Measurements from ENCODE around the gene HDDC3.

Gene HDDC3

DNA sequence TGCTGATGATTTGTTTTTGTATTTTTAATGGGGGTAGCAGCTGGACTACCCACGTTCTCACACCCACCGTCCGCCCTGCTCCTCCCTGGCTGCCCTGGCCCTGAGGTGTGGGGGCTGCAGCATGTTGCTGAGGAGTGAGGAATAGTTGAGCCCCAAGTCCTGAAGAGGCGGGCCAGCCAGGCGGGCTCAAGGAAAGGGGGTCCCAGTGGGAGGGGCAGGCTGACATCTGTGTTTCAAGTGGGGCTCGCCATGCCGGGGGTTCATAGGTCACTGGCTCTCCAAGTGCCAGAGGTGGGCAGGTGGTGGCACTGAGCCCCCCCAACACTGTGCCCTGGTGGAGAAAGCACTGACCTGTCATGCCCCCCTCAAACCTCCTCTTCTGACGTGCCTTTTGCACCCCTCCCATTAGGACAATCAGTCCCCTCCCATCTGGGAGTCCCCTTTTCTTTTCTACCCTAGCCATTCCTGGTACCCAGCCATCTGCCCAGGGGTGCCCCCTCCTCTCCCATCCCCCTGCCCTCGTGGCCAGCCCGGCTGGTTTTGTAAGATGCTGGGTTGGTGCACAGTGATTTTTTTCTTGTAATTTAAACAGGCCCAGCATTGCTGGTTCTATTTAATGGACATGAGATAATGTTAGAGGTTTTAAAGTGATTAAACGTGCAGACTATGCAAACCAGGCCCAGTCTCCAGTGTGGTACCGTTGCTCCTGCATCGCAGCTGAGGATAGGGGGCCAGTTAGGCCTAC is 49.4 kb downstream of the HDDC3 start:
- H3K9me3 ChIP-seq: no peaks in the 10 kb centered on the region
- no peaks in the 10 kb centered on the region for H3K27me3 ChIP-seq (ENCODE audit: low read depth)
- no peak for DNase-seq (ENCODE audit: low spot score in 2 of 2)
- no peak overlapping the region for H3K4me3 ChIP-seq
- in situ Hi-C loops (cut with MboI; ENCODE audit: low sequenced_read_pairs): loop anchor here (10.0 to 25.0 kb wide), 2 partner anchors 396 to 558 kb away; no protein-coding TSS in a partner anchor
- H3K4me1 ChIP-seq: peaks cover 14% of the 10 kb centered on the region
- peaks cover 33% of the 10 kb centered on the region for H3K36me3 ChIP-seq (replicated peaks)

DNA sequence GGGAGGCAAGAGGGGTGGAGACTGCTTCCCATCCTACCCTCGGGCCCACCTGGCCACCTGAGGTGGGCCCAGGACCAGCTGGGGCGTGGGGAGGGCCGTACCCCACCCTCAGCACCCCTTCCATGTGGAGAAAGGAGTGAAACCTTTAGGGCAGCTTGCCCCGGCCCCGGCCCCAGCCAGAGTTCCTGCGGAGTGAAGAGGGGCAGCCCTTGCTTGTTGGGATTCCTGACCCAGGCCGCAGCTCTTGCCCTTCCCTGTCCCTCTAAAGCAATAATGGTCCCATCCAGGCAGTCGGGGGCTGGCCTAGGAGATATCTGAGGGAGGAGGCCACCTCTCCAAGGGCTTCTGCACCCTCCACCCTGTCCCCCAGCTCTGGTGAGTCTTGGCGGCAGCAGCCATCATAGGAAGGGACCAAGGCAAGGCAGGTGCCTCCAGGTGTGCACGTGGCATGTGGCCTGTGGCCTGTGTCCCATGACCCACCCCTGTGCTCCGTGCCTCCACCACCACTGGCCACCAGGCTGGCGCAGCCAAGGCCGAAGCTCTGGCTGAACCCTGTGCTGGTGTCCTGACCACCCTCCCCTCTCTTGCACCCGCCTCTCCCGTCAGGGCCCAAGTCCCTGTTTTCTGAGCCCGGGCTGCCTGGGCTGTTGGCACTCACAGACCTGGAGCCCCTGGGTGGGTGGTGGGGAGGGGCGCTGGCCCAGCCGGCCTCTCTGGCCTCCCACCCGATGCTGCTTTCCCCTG is 50.2 kb downstream of the HDDC3 start:
- Histone ChIP-seq H3K4me1 (peaks cover 14% of the 10 kb centered on the region), H3K9me3 (no peaks in the 10 kb centered on the region), H3K27me3 (ENCODE audit: low read depth) (no peaks in the 10 kb centered on the region), H3K4me3 (no peak overlapping the region), H3K36me3 (replicated peaks) (peaks cover 38% of the 10 kb centered on the region)
- in situ Hi-C loops (cut with MboI; ENCODE audit: low sequenced_read_pairs): loop anchor here (10.0 to 25.0 kb wide), 2 partner anchors 395 to 557 kb away; no protein-coding TSS in a partner anchor
- no peak for DNase-seq (ENCODE audit: low spot score in 2 of 2)

DNA sequence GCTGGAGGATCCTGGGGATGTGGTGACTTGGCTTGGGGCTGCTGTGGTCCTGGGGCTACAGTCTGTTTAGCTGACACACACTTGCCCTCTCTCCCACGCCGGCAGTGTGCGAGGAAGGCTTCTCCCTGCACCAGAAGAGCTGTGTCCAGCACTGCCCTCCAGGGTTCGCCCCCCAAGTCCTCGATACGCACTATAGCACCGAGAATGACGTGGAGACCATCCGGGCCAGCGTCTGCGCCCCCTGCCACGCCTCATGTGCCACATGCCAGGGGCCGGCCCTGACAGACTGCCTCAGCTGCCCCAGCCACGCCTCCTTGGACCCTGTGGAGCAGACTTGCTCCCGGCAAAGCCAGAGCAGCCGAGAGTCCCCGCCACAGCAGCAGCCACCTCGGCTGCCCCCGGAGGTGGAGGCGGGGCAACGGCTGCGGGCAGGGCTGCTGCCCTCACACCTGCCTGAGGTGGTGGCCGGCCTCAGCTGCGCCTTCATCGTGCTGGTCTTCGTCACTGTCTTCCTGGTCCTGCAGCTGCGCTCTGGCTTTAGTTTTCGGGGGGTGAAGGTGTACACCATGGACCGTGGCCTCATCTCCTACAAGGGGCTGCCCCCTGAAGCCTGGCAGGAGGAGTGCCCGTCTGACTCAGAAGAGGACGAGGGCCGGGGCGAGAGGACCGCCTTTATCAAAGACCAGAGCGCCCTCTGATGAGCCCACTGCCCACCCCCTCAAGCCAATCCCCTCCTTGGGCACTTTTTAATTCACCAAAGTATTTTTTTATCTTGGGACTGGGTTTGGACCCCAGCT is 51.0 kb downstream of the HDDC3 start:
- peaks cover 14% of the 10 kb centered on the region for H3K4me1 ChIP-seq
- peaks cover 45% of the 10 kb centered on the region for H3K36me3 ChIP-seq (replicated peaks)
- no peak for DNase-seq (ENCODE audit: low spot score in 2 of 2)
- H3K9me3 ChIP-seq: no peaks in the 10 kb centered on the region
- in situ Hi-C loops (cut with MboI; ENCODE audit: low sequenced_read_pairs): loop anchor here (10.0 to 25.0 kb wide), 2 partner anchors 394 to 557 kb away; no protein-coding TSS in a partner anchor
- H3K4me3 ChIP-seq: no peak overlapping the region
- no peaks in the 10 kb centered on the region for H3K27me3 ChIP-seq (ENCODE audit: low read depth)

DNA sequence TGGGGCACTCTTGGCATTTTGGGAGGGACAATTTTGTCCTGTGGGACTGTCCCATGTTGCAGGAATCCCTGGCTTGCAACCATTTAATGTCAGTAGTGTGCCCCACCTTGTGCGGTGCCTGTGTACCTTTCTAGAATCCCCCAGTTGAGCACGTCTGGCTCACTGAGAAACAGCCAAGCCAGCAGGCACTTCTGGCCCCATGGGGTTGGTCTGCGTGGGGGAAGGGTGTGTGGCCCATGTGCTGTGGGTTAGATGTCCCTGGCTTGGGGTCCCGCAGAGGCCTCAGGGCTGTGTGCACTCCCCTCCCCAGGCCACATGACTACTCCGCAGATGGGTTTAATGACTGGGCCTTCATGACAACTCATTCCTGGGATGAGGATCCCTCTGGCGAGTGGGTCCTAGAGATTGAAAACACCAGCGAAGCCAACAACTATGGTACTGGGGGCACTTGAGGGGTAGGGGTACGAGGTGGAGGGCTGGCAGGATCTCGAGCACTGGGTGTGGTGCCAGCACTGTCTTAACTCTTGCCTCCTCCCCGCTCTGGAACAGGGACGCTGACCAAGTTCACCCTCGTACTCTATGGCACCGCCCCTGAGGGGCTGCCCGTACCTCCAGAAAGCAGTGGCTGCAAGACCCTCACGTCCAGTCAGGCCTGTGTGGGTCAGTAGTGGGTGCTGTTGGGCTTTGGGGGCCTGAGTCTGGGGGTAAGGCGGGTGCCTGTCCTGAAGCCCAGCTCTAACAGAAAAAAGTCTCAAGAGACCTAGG is 51.8 kb downstream of the HDDC3 start:
- Histone ChIP-seq H3K27me3 (ENCODE audit: low read depth) (no peaks in the 10 kb centered on the region), H3K9me3 (no peaks in the 10 kb centered on the region), H3K4me3 (no peak overlapping the region), H3K4me1 (peaks cover 14% of the 10 kb centered on the region), H3K36me3 (replicated peaks) (peaks cover 46% of the 10 kb centered on the region)
- DNase-seq (ENCODE audit: low spot score in 2 of 2): no peak
- in situ Hi-C loops (cut with MboI; ENCODE audit: low sequenced_read_pairs): loop anchor here (10.0 to 25.0 kb wide), 2 partner anchors 393 to 556 kb away; no protein-coding TSS in a partner anchor

All from HAP-1 (cell line).